Measurements from ENCODE around the gene C9orf85. TPM values are rescaled to one million over a fixed set of nuclear protein-coding genes. Genes with fewer than 3 reads are reported as not detected.

C9orf85 gene
- total and polyA plus RNA-seq, 2 of the 8 experiments (the other 6 are each of a cell fraction or from before 2014, with no cell fraction given), result 6.3 to 14.5 TPM

- no peak overlapping the region for H3K4ac ChIP-seq (replicated peaks; ENCODE audit: insufficient read length, low read depth, low read length)
- no peak overlapping the region for H2BK15ac ChIP-seq (ENCODE audit: low read length)
- H3K14ac ChIP-seq (ENCODE audit: insufficient read length), result no peak overlapping the region
- H2BK5ac ChIP-seq (ENCODE audit: low read depth, low read length), result no peak overlapping the region; the same call in 1 of the 2 replicates
- H2BK20ac ChIP-seq (ENCODE audit: low read length), result no peak overlapping the region
- ChIA-PET POLR2A (ENCODE audit: partially characterized antibody) (no interaction called here), CTCF (ENCODE audit: partially characterized antibody) (interaction anchor here (1.1 to 1.2 kb wide), 2 partner anchors 9 to 17 kb away, joined by 4 to 5 read pairs; no protein-coding TSS in a partner anchor)
- H3K27ac ChIP-seq (ENCODE audit: low read depth, low read length), result no peak overlapping the region
- no peak overlapping the region for H4K5ac ChIP-seq (ENCODE audit: insufficient read length, low read depth, low read length)
- H3K9me3 ChIP-seq (ENCODE audit: insufficient read depth in 2 of 2, low read depth in 1 of 2, low read length in 1 of 2), result peaks cover 0 to 3% of the 10 kb centered on the region in 2 experiments; a peak in 1 of 4 replicates
- no peak for FAIRE-seq
- H3K79me2 ChIP-seq (ENCODE audit: control insufficient read depth in 1 of 2, insufficient read depth in 2 of 2, low read length in 2 of 2), result no peaks in the 10 kb centered on the region
- no peak overlapping the region for H3K4me2 ChIP-seq (ENCODE audit: insufficient read depth in 1 of 2, low read depth in 2 of 2, low read length in 2 of 2)
- H3K56ac ChIP-seq (replicated peaks; ENCODE audit: insufficient read length, low read depth, low read length), result no peak overlapping the region
- H3K4me3 ChIP-seq (ENCODE audit: extremely low read depth in 1 of 4, insufficient read depth in 2 of 4, low read depth in 3 of 4, low read length in 4 of 4), result no peak overlapping the region
- TF ChIP-seq RBBP5 (IDR thresholded peaks at IDR 0.05; ENCODE audit: borderline replicate concordance, low read depth, low read length) (no peak), YY1 (IDR thresholded peaks at IDR 0.05; ENCODE audit: low read depth, low read length) (no peak), CREB1 (IDR thresholded peaks at IDR 0.05) (no peak), NANOG (IDR thresholded peaks at IDR 0.05; ENCODE audit: insufficient read depth, low read depth, low read length, poor library complexity, severe bottlenecking) (no peak), PHF8 (conservative IDR thresholded peaks at IDR 0.05; ENCODE audit: low read depth, low read length) (no peak), HDAC6 (IDR thresholded peaks at IDR 0.05; ENCODE audit: low read depth, low read length) (no peak), SP4 (IDR thresholded peaks at IDR 0.05; ENCODE audit: low read length) (no peak), CHD2 (IDR thresholded peaks at IDR 0.05; ENCODE audit: low read length) (no peak), EGR1 (IDR thresholded peaks at IDR 0.05; ENCODE audit: borderline replicate concordance, low read depth, low read length) (no peak), POLR2A (IDR thresholded peaks at IDR 0.05; ENCODE audit: control extremely low read depth in 1 of 2, low read depth in 2 of 2, low read length in 2 of 2) (no peak)
- TF ChIP-seq, protein P1, sequence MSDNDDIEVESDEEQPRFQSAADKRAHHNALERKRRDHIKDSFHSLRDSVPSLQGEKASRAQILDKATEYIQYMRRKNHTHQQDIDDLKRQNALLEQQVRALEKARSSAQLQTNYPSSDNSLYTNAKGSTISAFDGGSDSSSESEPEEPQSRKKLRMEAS (IDR thresholded peaks at IDR 0.05), result no peak
- H3K9ac ChIP-seq (replicated peaks in 1 of 4; ENCODE audit: extremely low read depth in 1 of 4, low read depth in 3 of 4, low read length in 3 of 4), result no peak overlapping the region
- H4K91ac ChIP-seq (replicated peaks; ENCODE audit: insufficient read length, low read length), result peak overlapping the region; percentile 36
- peak overlapping the region; percentile 85; the same call in 1 of the 2 replicates for H2BK12ac ChIP-seq (ENCODE audit: low read depth, low read length)
- peaks cover 0 to 7% (median 2%) of the 10 kb centered on the region in 4 experiments; a peak in 2 of 7 replicates for H3K4me1 ChIP-seq (replicated peaks in 1 of 4; ENCODE audit: control insufficient read depth in 3 of 4, insufficient read depth in 4 of 4, low read length in 3 of 4)
- H3K79me1 ChIP-seq (ENCODE audit: low read depth, low read length), result no peaks in the 10 kb centered on the region
- H3K23me2 ChIP-seq (ENCODE audit: low read depth, low read length), result no peaks in the 10 kb centered on the region
- H4K8ac ChIP-seq (ENCODE audit: extremely low read depth, insufficient read depth, low read length), result no peak overlapping the region
- peak overlapping the region; percentile 62; the same call in 1 of the 2 replicates for H3K18ac ChIP-seq (ENCODE audit: extremely low read depth, low read length)
- no peaks in the 10 kb centered on the region for H4K20me1 ChIP-seq (replicated peaks in 1 of 2; ENCODE audit: control insufficient read depth in 1 of 2, insufficient read depth in 2 of 2, low read length in 2 of 2)
- H2AK5ac ChIP-seq (ENCODE audit: low read depth, low read length), result no peak overlapping the region; the same call in 1 of the 2 replicates
- WGBS, 2 experiments (ENCODE audit: extremely low coverage in 1 of 2, insufficient coverage in 1 of 2, insufficient read length in 1 of 2, insufficient replicate concordance in 2 of 2, low coverage in 1 of 2, low lambda C conversion rate in 2 of 2, missing lambda C conversion rate in 1 of 2), result 85% methylated on average over 5 of the region's 5 CpGs; no CpG with 5 or more reads in 1 of the 2 experiments
- no peaks in the 10 kb centered on the region for H3K27me3 ChIP-seq (replicated peaks in 1 of 4; ENCODE audit: control insufficient read depth in 3 of 4, extremely low read depth in 1 of 4, insufficient read depth in 3 of 4, low read length in 3 of 4)
- H2AFZ ChIP-seq (ENCODE audit: low read length), result peak overlapping the region; percentile 82
- no peak overlapping the region for H3K23ac ChIP-seq (ENCODE audit: insufficient read length)
- no peak for DNase-seq (ENCODE audit: low read depth in 1 of 2, low spot score in 2 of 2)
- H3K36me3 ChIP-seq (ENCODE audit: control insufficient read depth in 2 of 4, insufficient read depth in 4 of 4, low read length in 3 of 4), result no peaks in the 10 kb centered on the region
- no peak overlapping the region for H2BK120ac ChIP-seq (replicated peaks; ENCODE audit: low read depth, low read length)
Observed at GRCh38 chr9:72006501-72006900, 95.1 kb downstream of the C9orf85 start.
